ENCODE measurements around the gene LEFTY2.
"Not testable (repeated sequence)": the region's sequence is repeated elsewhere in the genome, so short reads cannot be mapped to it uniquely, and the experiment has no call there.

LEFTY2 gene

DNA sequence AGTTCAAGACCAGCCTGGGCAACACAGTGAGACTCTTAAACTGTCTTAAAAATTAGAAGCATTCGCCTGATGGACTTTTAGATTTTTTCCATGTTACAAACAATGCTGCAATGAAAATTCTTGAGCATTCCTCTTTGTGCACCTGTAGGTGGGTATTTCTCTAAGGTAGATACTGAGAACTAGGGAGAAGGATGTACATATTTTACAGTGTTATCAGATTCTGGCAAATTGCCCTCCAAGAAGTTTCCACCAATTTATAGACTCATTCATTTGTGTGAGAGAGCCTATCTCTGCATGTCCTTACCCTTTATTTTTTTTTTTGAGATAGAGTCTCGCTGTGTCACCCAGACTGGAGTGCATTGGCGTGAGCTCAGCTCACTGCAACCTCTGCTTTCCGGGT is 12.3 kb upstream of the LEFTY2 start:
- no peak for DNase-seq (ENCODE audit: low read depth)

DNA sequence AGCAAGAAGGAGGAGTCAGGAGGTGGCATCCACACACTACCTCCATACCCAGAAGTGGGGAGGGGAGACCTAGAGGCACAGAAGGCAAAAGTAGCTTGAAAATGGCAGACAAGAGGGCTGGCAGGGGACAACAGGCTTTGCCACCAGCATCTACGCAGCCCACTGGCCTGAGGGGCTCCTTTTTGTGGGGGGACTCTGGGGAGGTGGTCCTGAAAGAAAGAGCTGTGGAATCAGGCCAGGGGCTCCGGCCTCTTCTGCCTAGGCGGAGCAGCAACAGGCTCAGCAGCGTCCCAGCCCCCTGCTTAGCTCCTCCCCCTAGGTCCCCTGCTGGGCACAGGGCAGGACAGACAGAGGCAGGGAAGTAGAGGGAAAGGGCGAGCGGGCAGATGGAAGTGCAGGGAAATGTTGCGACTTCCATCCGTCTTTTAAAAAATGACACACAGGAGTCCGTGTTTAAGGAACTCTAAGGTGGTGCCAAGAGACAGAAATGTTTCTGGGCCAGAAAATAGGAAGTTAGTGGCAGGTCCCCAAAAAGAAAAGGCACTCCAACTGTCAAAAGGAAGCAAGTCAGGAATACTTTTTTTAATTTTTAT is 10.0 kb upstream of the LEFTY2 start:
- no peak for DNase-seq (ENCODE audit: low read depth)

DNA sequence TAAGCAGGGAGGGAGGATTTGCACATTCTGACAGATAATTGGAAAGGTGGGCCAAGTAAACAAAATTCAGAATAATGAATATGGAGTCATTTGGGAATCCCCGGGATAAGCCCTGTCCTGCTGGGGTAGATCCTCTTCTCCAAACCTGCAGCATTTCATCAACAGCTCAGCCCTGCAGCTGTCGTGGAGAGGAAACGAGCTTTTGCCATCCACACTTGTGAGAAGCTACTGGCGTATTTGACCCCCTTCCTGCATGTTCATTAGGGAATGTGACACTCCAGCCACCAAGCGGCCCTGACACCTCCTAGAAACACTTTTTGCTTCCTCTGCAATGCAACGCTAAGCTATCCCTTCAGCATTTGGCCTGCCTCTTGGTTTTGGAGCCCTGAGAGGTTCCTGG is 8.0 kb upstream of the LEFTY2 start:
- DNase-seq (ENCODE audit: low read depth): no peak

DNA sequence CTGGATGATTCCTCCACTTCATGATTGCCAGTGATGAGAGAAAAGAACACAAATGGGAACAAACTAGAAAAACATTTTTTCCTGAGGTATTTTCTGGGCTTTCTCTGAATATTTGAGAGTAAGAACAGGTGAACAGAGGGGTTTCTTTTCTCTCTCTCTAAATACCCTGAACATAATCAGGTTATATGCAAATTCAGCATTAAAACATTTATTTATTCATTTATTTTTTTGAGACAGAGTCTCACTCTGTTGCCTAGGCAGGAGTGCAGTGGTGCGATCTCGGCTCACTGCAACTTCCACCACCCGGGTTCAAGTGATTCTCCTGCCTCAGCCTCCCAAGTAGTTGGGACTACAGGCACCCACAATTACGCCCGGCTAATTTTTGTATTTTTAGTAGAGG is 5.8 kb upstream of the LEFTY2 start:
- DNase-seq (ENCODE audit: low read depth): no peak

DNA sequence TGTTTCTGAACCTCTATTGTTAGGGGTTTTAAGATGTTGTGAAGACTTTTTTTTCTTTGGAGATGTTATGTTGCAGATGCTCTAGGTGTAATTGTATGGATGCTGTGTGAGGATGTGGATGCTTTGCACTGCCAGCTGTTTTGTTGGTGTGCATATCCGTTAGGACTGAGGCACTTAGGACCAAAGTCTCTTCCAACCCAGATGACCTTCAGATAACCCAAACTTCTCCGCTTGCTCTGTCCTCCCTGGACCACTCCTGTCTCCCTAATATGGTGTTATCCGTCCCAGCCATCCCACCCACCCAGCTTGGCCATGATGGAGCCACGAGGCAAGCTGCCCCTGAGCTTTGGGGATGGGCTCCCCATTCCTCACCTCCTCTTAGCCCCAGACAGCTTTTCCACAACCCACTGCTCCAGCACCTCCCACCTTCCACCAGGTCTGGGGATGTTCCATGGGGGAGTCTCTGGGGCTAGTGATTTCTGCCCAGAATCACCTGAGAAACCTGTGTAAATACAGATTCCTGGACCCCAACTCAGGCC is 5.1 kb upstream of the LEFTY2 start:
- DNase-seq (ENCODE audit: low read depth): no peak

DNA sequence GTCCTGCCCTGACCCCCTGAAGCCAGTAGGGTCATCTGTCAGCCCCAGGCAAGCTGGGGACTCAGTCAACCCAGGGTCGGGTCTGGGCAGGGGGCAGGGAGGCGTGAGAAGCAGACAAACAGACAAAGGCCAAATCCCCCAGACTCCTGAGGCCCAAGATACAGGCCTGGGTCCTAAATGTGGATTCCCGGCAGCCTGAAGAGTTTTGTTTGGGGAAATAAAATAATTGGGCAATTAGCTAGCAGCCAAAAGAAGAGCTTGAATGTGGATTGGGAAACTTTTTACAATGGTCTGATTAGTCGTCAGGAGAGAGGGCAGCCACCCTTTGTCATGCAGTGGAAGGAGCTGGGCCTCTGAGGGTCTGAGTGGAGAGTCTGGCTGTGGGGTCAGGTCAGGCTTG is 4.5 kb upstream of the LEFTY2 start:
- DNase-seq (ENCODE audit: low read depth): no peak

DNA sequence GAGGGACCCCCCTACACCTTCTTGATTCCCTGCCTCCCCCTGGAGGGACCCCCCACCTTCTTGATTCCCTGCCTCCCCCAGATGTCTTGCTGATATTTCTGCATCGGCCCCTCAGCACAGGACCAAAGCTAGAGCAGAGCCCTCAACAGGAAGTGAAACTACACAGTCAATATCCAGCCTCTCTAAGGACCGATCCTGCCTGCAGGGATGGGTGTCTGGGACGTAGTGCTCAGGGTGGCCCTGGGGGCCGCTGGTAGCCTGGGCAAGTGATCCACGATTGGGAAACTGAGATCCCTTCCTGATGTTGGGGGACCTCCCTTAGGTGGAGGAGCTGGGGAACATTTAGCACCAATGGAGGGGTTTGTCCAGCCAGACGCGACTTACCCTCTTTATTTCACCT is 3.9 kb upstream of the LEFTY2 start:
- DNase-seq (ENCODE audit: low read depth): no peak

DNA sequence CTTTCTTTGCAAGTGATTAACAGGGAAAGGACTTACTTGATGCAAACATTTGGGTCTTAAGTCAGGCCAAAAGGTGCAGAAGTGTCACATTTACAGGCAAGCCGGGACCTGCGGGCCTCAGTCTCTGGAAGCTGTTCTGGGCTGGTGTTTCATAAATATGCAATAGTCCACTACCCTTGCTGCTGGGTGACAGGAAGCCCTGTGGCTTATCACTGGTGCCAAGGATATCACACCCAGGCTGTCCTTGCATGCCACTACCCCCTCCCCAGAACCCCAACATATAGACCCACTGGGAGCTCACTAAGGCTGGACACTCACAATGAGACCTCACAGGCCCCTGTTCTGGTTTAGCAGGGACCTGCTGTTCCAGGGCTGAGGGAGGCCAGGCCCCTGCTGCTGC is 3.4 kb upstream of the LEFTY2 start:
- DNase-seq (ENCODE audit: low read depth): no peak

DNA sequence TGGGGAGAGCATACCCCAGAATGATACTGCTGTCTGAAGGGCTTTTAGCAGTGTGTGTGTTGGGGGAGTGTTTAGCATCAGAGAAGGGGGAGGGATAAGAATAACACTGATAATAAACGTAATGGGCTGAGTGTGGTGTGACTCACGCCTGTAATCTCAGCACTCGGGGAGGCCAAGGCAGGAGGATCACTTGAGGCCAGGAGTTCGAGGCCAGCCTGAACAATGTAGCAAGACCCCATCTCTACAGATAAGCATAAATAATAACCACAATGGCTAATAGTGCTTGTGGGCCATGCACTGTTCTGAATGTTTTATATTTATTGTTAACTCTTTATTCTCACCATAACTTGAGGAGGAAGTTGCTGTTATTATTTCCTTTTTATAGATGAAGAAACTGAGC is 2.6 kb upstream of the LEFTY2 start:
- DNase-seq (ENCODE audit: low read depth): no peak

DNA sequence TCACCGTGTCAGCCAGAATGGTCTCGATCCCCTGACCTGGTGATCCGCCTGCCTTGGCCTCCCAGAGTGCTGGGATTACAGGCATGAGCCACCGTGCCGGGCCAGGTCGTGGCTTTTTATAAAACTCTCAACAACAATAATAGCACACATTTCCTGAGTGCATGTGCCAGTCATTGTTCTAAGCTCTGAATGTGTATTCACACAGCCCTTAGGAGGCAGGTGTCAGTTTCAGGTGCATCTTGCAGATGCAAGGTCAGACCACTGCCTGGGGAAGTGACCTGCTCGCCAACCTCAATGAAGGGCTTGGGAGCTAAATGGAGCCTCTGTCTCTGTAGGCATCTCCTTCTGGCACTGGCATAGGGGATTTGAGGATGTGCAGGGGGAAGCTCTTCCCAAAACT is 1.6 kb upstream of the LEFTY2 start:
- no peak for DNase-seq (ENCODE audit: low read depth)

DNA sequence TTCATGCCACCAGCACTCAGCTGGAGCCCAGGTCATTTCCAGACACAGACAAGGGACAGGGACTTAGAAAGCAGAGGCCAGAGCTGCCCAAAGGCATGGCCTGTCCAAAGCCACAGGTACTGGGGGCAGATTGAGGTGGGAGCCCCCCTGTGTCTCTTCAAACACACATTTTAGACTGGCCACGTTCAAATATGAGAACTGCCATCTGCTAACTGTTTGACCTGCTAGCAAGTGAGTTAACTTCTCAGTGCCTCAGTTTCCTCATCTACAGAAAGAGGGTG is 862 bp upstream of the LEFTY2 start:
- no peak for DNase-seq (ENCODE audit: low read depth)

DNA sequence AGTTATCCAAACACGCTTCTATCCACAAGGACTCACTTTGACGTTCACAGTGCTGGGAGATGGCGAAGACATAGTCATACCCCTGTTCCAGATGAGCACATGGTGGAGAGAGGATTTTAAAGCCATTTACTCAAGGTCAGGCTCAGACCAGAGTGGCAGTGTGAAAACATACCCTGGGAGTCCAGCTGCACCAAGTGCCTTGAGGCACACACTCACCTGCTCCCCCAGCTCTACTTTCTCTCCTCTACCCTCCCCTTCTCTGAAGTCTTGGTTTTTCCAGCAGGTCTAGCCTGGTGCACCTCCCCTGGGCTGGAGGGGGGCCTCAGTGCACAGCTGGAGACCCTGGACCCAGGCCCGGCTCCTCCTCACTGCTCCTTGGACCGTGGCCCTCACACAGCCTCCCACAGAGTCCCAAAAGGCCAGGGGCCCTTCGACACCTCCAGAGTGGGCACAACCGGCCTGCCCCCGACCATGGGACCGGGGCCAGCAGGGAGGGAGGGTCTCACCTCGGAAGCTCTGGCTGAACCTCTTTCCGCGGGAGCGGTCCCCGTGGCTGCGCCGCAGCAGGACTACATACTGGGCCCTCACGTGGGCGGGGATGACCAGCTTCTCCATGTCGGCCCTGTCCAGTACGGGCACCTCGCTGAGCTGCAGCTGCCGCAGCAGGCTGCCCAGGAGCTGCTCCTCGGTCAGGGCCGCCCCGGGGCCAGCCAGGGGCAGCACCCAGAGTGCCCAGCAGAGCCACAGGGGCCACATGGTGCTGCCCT is 452 bp downstream of the LEFTY2 start:
- no peak for DNase-seq (ENCODE audit: low read depth)

DNA sequence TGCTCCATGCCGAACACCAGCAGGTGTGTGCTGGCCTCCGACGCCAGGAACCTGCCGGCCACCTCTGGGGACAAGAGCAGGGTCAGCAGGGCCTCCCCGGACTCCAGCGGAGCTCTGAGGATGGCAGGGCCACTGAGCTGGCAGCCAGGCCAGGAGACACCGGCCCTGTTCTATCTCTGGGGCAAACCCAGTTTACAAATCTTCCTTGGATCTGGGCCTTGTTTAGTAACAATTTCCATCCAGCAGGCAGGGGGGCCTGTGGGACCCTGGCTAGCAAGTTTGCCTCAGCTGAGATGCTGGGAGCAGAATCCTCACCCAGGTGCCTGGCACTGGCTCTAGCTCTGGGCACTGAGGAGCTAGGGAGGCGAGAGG is 1.1 kb downstream of the LEFTY2 start:
- not testable (repeated sequence) for DNase-seq (ENCODE audit: low read depth)

DNA sequence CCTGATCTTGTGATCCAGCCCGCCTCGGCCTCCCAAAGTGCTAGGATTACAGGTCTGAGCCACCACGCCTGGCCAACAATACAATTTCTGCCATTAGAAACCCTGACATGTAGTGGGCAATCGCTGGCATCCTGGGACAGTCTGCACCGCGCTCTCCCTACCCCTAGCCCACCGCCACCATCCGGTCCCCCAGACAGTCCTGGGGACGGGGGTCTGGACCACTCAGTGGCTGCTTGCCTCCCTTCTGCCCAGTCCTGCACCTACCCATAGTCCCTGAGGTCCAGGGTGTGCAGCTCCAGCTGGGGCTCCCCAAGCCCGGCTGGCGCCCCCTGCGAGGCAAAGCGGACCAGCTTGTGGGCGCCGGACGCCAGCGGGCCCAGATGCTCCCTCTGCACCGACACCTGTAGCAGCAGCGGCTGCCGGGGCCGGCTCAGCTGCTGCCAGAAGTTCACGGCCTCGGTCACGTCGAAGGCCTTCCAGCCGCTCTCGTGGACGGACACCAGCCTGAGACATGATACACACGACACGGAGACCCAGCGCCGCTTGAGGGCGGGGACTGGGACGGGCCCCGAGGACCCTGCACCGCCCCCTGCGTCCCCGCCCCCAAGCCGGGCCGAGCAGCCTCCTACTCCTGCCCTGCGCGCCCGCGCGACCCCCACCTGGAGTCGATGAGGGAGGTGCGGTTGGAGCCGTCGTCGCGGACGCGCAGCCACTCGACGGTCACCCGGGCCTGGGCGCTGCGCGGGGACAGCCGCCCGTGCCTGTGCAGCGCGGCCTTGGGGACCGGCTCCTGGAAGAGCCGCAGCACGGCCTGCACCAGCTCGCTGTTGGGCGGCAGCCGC is 1.7 kb downstream of the LEFTY2 start:
- not testable (repeated sequence) for DNase-seq (ENCODE audit: low read depth)

DNA sequence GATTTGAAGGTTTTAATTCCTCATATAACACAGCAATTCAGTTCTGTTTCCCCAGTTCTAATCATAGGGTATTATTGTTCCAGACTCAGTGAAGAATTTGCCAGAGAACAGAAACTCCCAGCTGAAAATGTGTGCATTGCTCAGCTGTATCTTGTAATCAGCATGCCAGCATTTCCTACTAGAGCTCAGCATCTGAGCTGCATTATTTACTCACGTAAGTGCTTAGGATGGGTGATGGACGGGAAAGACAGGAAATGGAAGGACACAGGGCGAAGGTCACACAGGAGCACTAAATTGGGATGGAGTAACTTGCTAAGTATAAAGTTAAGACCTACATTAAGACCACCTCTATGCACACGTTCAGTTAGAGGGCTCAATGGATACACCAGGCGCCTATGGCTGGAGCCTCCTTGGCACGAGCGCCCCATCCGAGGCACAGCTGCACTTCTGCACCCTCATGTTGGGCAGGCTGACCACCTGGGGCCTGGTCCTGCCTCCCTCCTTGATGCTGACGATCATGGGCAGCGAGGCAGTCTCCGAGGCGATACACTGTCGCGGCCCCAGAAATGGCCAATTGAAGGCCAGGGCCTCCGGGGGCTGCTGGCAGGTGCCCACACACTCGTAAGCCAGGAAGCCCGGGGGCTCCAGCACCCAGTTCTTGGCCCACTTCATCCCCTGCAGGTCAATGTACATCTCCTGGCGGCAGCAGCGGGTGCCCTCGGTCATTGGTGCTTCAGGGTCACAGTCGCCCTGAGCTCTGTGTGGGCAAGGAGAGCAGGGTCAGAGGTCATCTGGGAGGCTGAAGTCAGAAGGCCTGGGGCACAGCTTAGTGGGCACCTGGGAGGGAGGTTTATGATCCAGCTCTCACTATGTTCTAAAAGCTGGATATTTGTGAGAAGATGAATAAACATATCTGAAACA is 3.7 kb downstream of the LEFTY2 start:
- DNase-seq (ENCODE audit: low read depth): no peak

DNA sequence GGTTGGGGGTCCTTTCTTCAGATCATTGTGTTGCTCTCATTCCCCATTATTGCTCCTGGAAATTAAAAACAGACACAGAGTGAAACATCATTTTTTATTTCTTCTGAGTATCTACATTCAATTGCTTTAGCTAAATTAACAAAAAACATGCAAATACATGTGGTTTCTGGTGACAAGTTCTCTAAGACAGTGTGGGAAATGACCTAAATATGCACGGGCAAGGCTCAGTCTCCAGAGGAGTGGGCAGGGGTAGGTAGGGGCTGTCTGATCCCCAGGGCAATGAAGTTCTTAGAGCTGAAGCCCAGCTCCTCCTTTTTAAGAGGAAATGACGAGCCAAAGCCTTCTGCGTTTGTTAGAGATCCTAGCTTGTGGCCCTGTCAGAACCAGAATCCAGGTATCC is 4.5 kb downstream of the LEFTY2 start:
- DNase-seq (ENCODE audit: low read depth): no peak

DNA sequence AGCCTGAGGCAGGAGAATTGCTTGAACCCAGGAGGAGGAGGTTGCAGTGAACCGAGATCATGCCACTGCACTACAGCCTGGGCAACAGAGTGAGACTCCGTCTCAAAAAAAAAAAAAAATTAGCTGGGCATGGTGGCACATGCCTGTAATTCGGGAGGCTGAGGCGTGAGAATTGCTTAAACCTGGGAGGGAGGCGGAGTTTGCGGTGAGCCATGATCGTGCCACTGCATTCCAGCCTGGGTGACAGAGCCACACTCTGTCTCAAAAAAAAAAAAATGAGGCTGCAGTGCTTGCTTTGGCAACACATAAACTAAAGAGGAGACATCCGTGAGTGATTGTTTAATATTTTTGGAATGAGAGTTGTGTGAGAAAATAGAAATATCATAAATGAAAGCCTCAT is 4.9 kb downstream of the LEFTY2 start:
- DNase-seq (ENCODE audit: low read depth): not testable (repeated sequence)

DNA sequence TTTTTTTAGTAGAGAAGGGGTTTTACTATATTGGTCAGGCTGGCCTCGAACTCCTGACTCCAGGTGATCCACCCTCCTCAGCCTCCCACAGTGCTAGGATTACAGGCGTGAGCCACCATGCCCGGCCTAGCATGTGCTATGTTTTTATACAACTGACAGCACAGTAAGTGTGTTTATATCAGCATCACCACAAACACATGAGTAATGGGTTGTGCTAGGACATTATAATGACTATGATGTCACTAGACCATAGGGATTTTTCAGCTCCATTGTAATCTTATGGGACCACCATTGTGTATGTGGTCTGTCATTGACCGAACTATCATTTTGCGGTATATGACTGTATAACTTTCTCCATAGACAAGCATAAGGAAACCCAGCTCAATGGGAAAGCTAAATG is 6.3 kb downstream of the LEFTY2 start:
- DNase-seq (ENCODE audit: low read depth): peak; percentile 54

DNA sequence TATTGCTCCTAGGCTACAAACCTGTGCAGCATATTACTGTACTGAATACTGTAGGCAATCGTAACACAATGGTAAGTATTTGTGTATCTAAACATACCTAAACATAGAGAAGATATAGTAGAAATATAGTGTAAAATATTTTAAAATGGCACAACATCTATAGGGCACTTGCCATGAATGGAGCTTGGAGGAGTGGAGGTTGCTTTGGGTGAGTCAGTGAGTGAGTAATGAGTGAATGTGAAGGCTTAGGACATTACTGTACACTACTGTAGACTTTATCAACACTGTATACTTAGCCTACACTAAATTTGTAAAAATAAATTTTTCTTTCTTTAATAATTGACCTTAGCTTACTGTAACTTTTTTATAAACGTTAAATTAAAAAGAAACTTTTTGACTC is 7.9 kb downstream of the LEFTY2 start:
- DNase-seq (ENCODE audit: low read depth): peak; percentile 87

DNA sequence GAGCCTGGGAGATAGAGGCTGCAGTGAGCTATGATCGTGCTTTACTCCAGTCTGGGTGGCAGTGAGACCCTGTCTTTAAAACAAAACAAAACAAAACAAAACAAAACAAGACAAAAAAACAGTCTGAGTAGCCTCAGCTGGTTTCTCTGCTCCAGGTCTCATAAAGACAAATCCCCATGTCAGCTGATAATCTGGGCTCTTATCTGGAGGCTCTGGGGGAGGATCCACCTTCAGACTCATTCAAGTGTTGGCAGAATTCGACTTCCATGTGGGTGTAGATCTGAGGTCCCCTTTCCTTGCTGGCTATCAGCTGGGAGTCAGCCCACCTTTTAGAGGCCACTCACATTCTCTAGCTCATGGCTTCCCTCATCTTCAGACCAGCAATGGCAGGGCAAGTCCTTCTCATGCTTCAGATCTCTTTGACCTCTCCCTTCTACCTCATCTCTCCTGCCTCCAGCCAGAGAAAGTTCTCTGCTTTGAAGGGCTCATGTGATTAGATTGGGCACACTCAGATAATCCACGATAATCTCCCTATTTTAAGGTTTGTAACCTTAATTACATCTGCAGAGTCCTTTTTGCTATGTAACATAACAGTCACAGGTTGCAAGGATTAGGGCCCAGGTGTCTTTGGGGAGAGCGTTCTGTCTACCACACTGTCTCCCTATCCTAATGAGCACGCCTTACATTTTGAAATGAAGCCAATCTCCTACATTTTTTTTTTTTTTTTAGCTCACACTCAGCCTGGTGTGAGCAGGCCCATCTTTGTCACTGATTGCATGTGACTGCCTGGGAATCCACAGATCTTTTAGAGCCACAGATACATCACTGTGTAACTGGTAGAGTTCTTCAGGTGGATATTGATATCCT is 9.5 kb downstream of the LEFTY2 start:
- no peak for DNase-seq (ENCODE audit: low read depth)

DNA sequence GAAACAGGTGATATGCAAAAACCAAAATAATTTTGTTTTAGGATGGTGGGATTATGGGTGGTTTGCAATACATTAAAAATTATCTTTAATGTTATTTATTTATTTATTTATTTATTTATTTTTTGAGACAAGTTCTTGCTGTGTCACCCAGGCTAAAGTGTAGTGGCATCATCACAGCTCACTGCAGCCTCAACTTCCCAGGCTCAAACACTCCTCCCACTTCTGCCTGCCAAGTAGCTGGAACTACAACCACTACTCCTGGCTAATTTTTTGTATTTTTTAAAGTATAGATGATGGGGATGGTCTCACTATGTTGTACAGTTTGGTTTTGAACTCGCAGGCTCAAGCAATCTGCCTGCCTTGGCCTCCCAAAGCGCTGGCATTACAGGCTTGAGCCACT is 10.5 kb downstream of the LEFTY2 start:
- no peak for DNase-seq (ENCODE audit: low read depth)

Measured in ELR (cell line).